ENCODE data around the gene PAQR6.
"Not testable (repeated sequence)": the region's sequence is repeated elsewhere in the genome, so short reads cannot be mapped to it uniquely, and the experiment has no call there.

The PAQR6 gene

GRCh38 chr1:156230473-156230837 lies 17.4 kb downstream of the PAQR6 start:
- DNase-seq (ENCODE audit: low spot score) = no peak

GRCh38 chr1:156229809-156230472 lies 17.9 kb downstream of the PAQR6 start:
- DNase-seq (ENCODE audit: low spot score) = no peak

GRCh38 chr1:156228501-156228900 lies 19.4 kb downstream of the PAQR6 start:
- no peak for DNase-seq (ENCODE audit: low spot score)

- no peak for DNase-seq (ENCODE audit: low spot score)
These were observed 21.1 kb downstream of the PAQR6 start for GRCh38 chr1:156226782-156227181.

GRCh38 chr1:156226116-156226538 lies 21.7 kb downstream of the PAQR6 start:
- DNase-seq (ENCODE audit: low spot score) = no peak

GRCh38 chr1:156225677-156226014 lies 22.2 kb downstream of the PAQR6 start:
- DNase-seq (ENCODE audit: low spot score) = no peak

GRCh38 chr1:156221986-156222692 lies 25.7 kb downstream of the PAQR6 start:
- no peak for DNase-seq (ENCODE audit: low spot score)

GRCh38 chr1:156220226-156220625 lies 27.6 kb downstream of the PAQR6 start:
- no peak for DNase-seq (ENCODE audit: low spot score)

GRCh38 chr1:156217871-156218270 lies 30.0 kb downstream of the PAQR6 start:
- no peak for DNase-seq (ENCODE audit: low spot score)

GRCh38 chr1:156216361-156217086 lies 31.3 kb downstream of the PAQR6 start:
- not testable (repeated sequence) for DNase-seq (ENCODE audit: low spot score)

GRCh38 chr1:156214024-156214748 lies 33.7 kb downstream of the PAQR6 start:
- DNase-seq (ENCODE audit: low spot score) = peak; percentile 33

- no peak for DNase-seq (ENCODE audit: low spot score)
These were observed 34.3 kb downstream of the PAQR6 start for GRCh38 chr1:156213644-156213966.

- peak; percentile 92 for DNase-seq (ENCODE audit: low spot score)
These were observed 34.8 kb downstream of the PAQR6 start, which contains the start of gene PMF1 for GRCh38 chr1:156212833-156213643. Gene PMF1, plus strand, starts transcription at chr1:156213007. Its CDS starts 9 bp downstream, at chr1:156213016.

- DNase-seq (ENCODE audit: low spot score) = no peak
These were observed 35.7 kb downstream of the PAQR6 start for GRCh38 chr1:156212130-156212529.

GRCh38 chr1:156211243-156211642 lies 36.6 kb downstream of the PAQR6 start:
- DNase-seq (ENCODE audit: low spot score) = no peak

GRCh38 chr1:156204686-156205085 lies 43.2 kb downstream of the PAQR6 start:
- no peak for DNase-seq (ENCODE audit: low spot score)

- DNase-seq (ENCODE audit: low spot score) = no peak
These were observed 44.5 kb downstream of the PAQR6 start for GRCh38 chr1:156203331-156203730.

- DNase-seq (ENCODE audit: low spot score) = no peak
These were observed 47.8 kb downstream of the PAQR6 start for GRCh38 chr1:156200044-156200443.

GRCh38 chr1:156198831-156199349 lies 49.0 kb downstream of the PAQR6 start:
- no peak for DNase-seq (ENCODE audit: low spot score)

- DNase-seq (ENCODE audit: low spot score) = no peak
These were observed 51.4 kb downstream of the PAQR6 start for GRCh38 chr1:156196445-156196844.

GRCh38 chr1:156195853-156196252 lies 52.0 kb downstream of the PAQR6 start:
- no peak for DNase-seq (ENCODE audit: low spot score)

- DNase-seq (ENCODE audit: low spot score) = no peak
These were observed 53.6 kb downstream of the PAQR6 start for GRCh38 chr1:156194300-156194652.
